Motor neuron (in vitro differentiated cells): ENCODE measurements around the gene ITGB8. TPM values are rescaled to one million over a fixed set of nuclear protein-coding genes. Genes with fewer than 3 reads are reported as not detected.

Experiments
- ATAC-seq, 8 experiments: fragments of 200-7000 bp; cut with Tn5 transposase; replicated peaks in 6 of 8; 2 replicates each; pipeline ENCODE4 v1.8.0; 2021; ENCODE audit warnings: mild to moderate bottlenecking in 8 of 8, moderate library complexity in 8 of 8
- H3K27ac ChIP-seq, 2 donors: fragments of 250-450 bp; sonication (Bioruptor Pico); 2 replicates each; pipeline ENCODE4 v1.9.0; 2021; ENCODE audit warnings: antibody characterized with exemption in 2 of 2, mild to moderate bottlenecking in 2 of 2, moderate library complexity in 1 of 2
- H3K4me1 ChIP-seq, 2 donors: fragments of 250-450 bp; sonication (Bioruptor Pico); replicated peaks in 1 of 2; 2 replicates each; pipeline ENCODE4 v1.6.1; 2021; ENCODE audit warnings: antibody characterized with exemption in 2 of 2, mild to moderate bottlenecking in 2 of 2, moderate library complexity in 1 of 2
- H3K4me3 ChIP-seq, 5 donors: fragments of 250-450 bp; sonication (Bioruptor Pico); 2 replicates each; pipeline ENCODE4 v1.9.0; 2021; ENCODE audit warnings: antibody characterized with exemption in 5 of 5, mild to moderate bottlenecking in 5 of 5, moderate library complexity in 4 of 5
- WGBS, 10 experiments: fragments of 450-650 bp; shearing (Covaris generic); methylation state at CpG; one replicate each; pipeline ENCODE4 v1.0.0; 2022; 5-methylcytosine and 5-hydroxymethylcytosine counted together
- in situ Hi-C, 9 experiments: fragments of 400-800 bp; cut with MboI; loops; one replicate each; pipeline ENCODE4 v1.15.0; 2021; ENCODE audit warnings: low sequenced_read_pairs in 9 of 9, low pct_unique_long_range_greater_than_20kb in 2 of 9; ENCODE audit not compliant: unreplicated experiment in 9 of 9
- total RNA-seq, 8 experiments: library from RNA; unstranded; fragments of 300-600 nt; gene quantifications; 2 replicates each; pipeline versions ENCODE4 v1.2.3 to v1.2.4, GENCODE V29; 2022

ITGB8 gene
- total RNA-seq, 8 experiments from 2014 or later: 4.8 to 133 (median 15.5) TPM

- Histone ChIP-seq H3K27ac (no peak overlapping the region), H3K4me3 (peak overlapping the region in 1 of 5 donors; percentile 72), H3K4me1 (peaks cover 0 to 3% of the 10 kb centered on the region in 2 donors)
- in situ Hi-C loops: loop anchor here in 2 of 9 experiments (25.0 kb wide), 2 partner anchors 259 to 566 kb away; partner anchors contain the start of gene TMEM196 (in 1 of the 2)
- ATAC-seq: no peak
- WGBS, 10 experiments: 67 to 100% (median 100%) methylated on average over 1 of the region's 1 CpG; no CpG with 5 or more reads in 1 of the 10 experiments
These were observed 2.0 kb upstream of the ITGB8 start for GRCh38 chr7:20328692-20329091.

DNA sequence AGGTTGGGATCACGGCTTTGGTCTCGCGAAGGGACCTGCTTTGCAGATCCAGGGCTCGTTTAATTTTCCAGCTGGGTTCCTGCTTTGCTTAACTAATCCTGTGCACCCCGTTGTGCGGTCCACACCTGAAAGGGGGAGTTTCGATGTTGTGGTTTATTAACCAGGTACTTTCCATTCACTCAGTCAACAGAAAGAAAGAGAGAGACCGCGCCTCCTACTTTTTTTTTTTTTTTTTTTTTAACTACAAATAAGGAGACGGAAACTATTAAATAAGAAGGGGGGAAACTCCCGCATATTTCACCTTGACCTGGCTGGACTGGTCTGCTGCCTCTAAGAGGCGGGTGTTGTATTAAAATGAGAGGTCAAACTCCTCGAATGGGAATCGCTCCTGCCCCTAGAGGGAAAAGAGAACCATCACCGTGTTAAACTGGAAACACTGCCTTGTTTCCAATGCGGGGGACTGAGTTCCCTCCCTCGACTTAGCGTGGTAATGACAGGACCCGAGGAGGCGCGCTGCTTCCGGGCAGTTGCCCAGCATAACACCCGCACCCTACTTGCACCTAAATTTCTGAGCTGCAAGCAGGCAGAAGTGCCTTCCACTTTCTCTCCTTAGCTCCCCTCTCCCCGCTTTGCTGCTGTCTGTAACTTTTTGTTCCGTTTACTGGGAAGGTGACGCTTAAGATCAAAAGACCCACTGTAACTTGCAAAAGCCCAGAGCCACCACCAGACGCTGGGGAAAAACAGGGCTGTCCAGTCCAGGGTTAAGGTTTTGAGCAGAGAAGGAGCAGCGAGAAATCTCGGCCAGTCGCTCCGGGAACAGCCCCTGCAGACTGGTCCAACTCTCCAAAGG lies 1.1 kb upstream of the ITGB8 start:
- 0 to 57% (median 12%) methylated on average over 3 to 20 of the region's 31 CpGs for WGBS, 10 experiments
- in situ Hi-C loops: loop anchor here in 2 of 9 experiments (25.0 kb wide), 2 partner anchors 258 to 567 kb away; partner anchors contain the start of gene TMEM196 (in 1 of the 2)
- Histone ChIP-seq H3K27ac (peak overlapping the region; percentile 88 to 98), H3K4me1 (peaks cover 0 to 7% of the 10 kb centered on the region in 2 donors), H3K4me3 (peak overlapping the region; percentile 46 to 87 (median 80))
- peak; percentile 47 to 56 (median 52) for ATAC-seq

- ATAC-seq: peak; percentile 27 to 65 (median 56)
- Histone ChIP-seq H3K4me3 (peak overlapping the region; percentile 46 to 87 (median 80)), H3K4me1 (peaks cover 5 to 14% of the 10 kb centered on the region in 2 donors), H3K27ac (peak overlapping the region; percentile 88 to 98)
- 0 to 20% (median 1%) methylated on average over 2 to 29 of the region's 92 CpGs; no CpG with 5 or more reads in 6 of the 10 experiments for WGBS, 10 experiments
- in situ Hi-C loops: loop anchor here in 2 of 9 experiments (25.0 kb wide), 2 partner anchors 256 to 569 kb away; partner anchors contain the start of gene TMEM196 (in 1 of the 2)
These were observed 519 bp downstream of the ITGB8 start for GRCh38 chr7:20330928-20331909.

GRCh38 chr7:20331910-20332813 lies 1.5 kb downstream of the ITGB8 start:
- peak overlapping the region; percentile 46 to 87 (median 80) for H3K4me3 ChIP-seq
- peak overlapping the region; percentile 88 to 98 for H3K27ac ChIP-seq
- no peak for ATAC-seq
- in situ Hi-C loops: loop anchor here in 2 of 9 experiments (25.0 kb wide), 2 partner anchors 255 to 570 kb away; partner anchors contain the start of gene TMEM196 (in 1 of the 2)
- 0 to 81% (median 19%) methylated on average over 1 to 10 of the region's 13 CpGs for WGBS, 10 experiments
- H3K4me1 ChIP-seq: peaks cover 5 to 14% of the 10 kb centered on the region in 2 donors

GRCh38 chr7:20338285-20338684 lies 7.6 kb downstream of the ITGB8 start:
- Histone ChIP-seq H3K4me3 (no peak overlapping the region), H3K4me1 (peaks cover 8 to 27% of the 10 kb centered on the region in 2 donors), H3K27ac (no peak overlapping the region)
- in situ Hi-C loops: loop anchor here in 2 of 9 experiments (25.0 kb wide), 2 partner anchors 249 to 576 kb away; partner anchors contain the start of gene TMEM196 (in 1 of the 2)
- 85 to 100% (median 96%) methylated on average over 2 to 6 of the region's 6 CpGs; no CpG with 5 or more reads in 3 of the 10 experiments for WGBS, 10 experiments
- ATAC-seq: no peak

DNA sequence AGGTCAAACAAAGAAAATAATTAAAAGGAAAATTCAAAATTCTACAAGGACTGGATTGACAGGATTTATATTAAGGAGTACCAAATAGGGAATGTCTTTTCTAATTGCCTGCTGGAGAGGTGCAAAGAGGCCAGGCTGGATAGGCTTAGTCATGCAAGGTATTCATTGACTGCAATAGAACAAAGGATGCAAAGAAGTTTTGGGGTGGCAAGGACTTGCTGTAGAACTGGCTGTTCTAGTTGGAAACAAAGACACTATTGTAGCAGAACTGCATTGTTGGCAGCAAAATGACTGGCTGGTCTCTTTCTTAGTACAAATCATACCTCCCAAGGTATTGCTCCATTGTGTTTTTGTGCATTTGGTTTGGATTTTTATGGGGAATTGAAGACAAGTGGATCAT lies 10.1 kb downstream of the ITGB8 start:
- Histone ChIP-seq H3K4me3 (no peak overlapping the region), H3K27ac (no peak overlapping the region), H3K4me1 (peaks cover 4 to 22% of the 10 kb centered on the region in 2 donors)
- peak in 4 of 8 experiments; percentile 57 to 61 (median 58) for ATAC-seq
- in situ Hi-C loops: loop anchor here in 2 of 9 experiments (25.0 kb wide), 2 partner anchors 246 to 579 kb away; partner anchors contain the start of gene TMEM196 (in 1 of the 2)

GRCh38 chr7:20343205-20343604 lies 12.5 kb downstream of the ITGB8 start:
- peaks cover 4 to 22% of the 10 kb centered on the region in 2 donors for H3K4me1 ChIP-seq
- H3K4me3 ChIP-seq: no peak overlapping the region
- WGBS, 10 experiments: 34 to 90% (median 65%) methylated on average over 1 to 3 of the region's 3 CpGs
- no peak overlapping the region for H3K27ac ChIP-seq
- in situ Hi-C loops: loop anchor here in 2 of 9 experiments (25.0 kb wide), 2 partner anchors 244 to 581 kb away; partner anchors contain the start of gene TMEM196 (in 1 of the 2)
- ATAC-seq: peak in 3 of 8 experiments; percentile 23 to 50 (median 43)

GRCh38 chr7:20343941-20344340 lies 13.2 kb downstream of the ITGB8 start:
- Histone ChIP-seq H3K27ac (no peak overlapping the region), H3K4me1 (peaks cover 4 to 22% of the 10 kb centered on the region in 2 donors)
- no peak for ATAC-seq

GRCh38 chr7:20344396-20344795 lies 13.7 kb downstream of the ITGB8 start:
- Histone ChIP-seq H3K27ac (no peak overlapping the region), H3K4me1 (peaks cover 4 to 22% of the 10 kb centered on the region in 2 donors), H3K4me3 (no peak overlapping the region)
- in situ Hi-C loops: loop anchor here in 2 of 9 experiments (25.0 kb wide), 2 partner anchors 243 to 582 kb away; partner anchors contain the start of gene TMEM196 (in 1 of the 2)
- WGBS, 10 experiments: 80 to 100% (median 95%) methylated on average over 1 to 4 of the region's 4 CpGs
- no peak for ATAC-seq

More at GRCh38 chr7:20343941-20344340, 13.2 kb downstream of the ITGB8 start:
- no peak overlapping the region for H3K4me3 ChIP-seq
- in situ Hi-C loops: loop anchor here in 2 of 9 experiments (25.0 kb wide), 2 partner anchors 243 to 582 kb away; partner anchors contain the start of gene TMEM196 (in 1 of the 2)
- 17 to 100% (median 75%) methylated on average over 1 to 2 of the region's 2 CpGs; no CpG with 5 or more reads in 3 of the 10 experiments for WGBS, 10 experiments

GRCh38 chr7:20346577-20346976 lies 15.9 kb downstream of the ITGB8 start:
- H3K27ac ChIP-seq: no peak overlapping the region
- no peak overlapping the region for H3K4me3 ChIP-seq
- peaks cover 8 to 14% of the 10 kb centered on the region in 2 donors for H3K4me1 ChIP-seq
- ATAC-seq: no peak
- 78 to 100% (median 95%) methylated on average over 1 to 4 of the region's 4 CpGs; no CpG with 5 or more reads in 3 of the 10 experiments for WGBS, 10 experiments
- in situ Hi-C loops: loop anchor here in 2 of 9 experiments (25.0 kb wide), 2 partner anchors 241 to 584 kb away; partner anchors contain the start of gene TMEM196 (in 1 of the 2)

GRCh38 chr7:20347680-20348079 lies 17.0 kb downstream of the ITGB8 start:
- no peak for ATAC-seq
- in situ Hi-C loops: loop anchor here in 2 of 9 experiments (25.0 kb wide), 2 partner anchors 240 to 585 kb away; partner anchors contain the start of gene TMEM196 (in 1 of the 2)
- Histone ChIP-seq H3K27ac (no peak overlapping the region), H3K4me1 (peaks cover 14% of the 10 kb centered on the region in 2 donors), H3K4me3 (no peak overlapping the region)
